Subcutaneous abdominal adipose tissue (tissue), 5 donors: ENCODE data around the gene SVOPL.

Source experiments
- H3K27ac ChIP-seq: one replicate; pipeline ENCODE4 v1.7.0; 2013; ENCODE audit warnings: low read depth, mild to moderate bottlenecking, inconsistent platforms, low read length, moderate library complexity
- H3K27me3 ChIP-seq, 5 donors: one replicate each; pipeline ENCODE4 v1.7.0; 2013; ENCODE audit warnings: low read length in 5 of 5, inconsistent platforms in 1 of 5; ENCODE audit not compliant: control insufficient read depth in 5 of 5, insufficient read depth in 4 of 5
- H3K36me3 ChIP-seq, 5 donors: one replicate each; pipeline ENCODE4 v1.7.0; 2013; ENCODE audit warnings: low read length in 5 of 5; ENCODE audit not compliant: control insufficient read depth in 5 of 5, insufficient read depth in 5 of 5
- H3K4me1 ChIP-seq, 5 donors: one replicate each; pipeline ENCODE4 v1.7.0; 2013; ENCODE audit warnings: low read length in 5 of 5, mild to moderate bottlenecking in 3 of 5, moderate library complexity in 1 of 5; ENCODE audit not compliant: control insufficient read depth in 5 of 5, insufficient read depth in 5 of 5
- H3K4me3 ChIP-seq, 5 donors: one replicate each; pipeline ENCODE4 v1.7.0; 2013; ENCODE audit warnings: low read length in 5 of 5, low read depth in 1 of 5
- H3K9ac ChIP-seq, 5 donors: one replicate each; pipeline ENCODE4 v1.7.0; 2013; ENCODE audit warnings: low read length in 5 of 5, mild to moderate bottlenecking in 4 of 5, moderate library complexity in 3 of 5
- H3K9me3 ChIP-seq, 5 donors: one replicate each; pipeline ENCODE4 v1.7.0; 2013; ENCODE audit warnings: low read length in 5 of 5; ENCODE audit not compliant: control insufficient read depth in 5 of 5
- donor health status: healthy.
- donor health status: healthy.
- donor health status: healthy.
- donor health status: healthy.
- donor health status: healthy.

Gene SVOPL

DNA sequence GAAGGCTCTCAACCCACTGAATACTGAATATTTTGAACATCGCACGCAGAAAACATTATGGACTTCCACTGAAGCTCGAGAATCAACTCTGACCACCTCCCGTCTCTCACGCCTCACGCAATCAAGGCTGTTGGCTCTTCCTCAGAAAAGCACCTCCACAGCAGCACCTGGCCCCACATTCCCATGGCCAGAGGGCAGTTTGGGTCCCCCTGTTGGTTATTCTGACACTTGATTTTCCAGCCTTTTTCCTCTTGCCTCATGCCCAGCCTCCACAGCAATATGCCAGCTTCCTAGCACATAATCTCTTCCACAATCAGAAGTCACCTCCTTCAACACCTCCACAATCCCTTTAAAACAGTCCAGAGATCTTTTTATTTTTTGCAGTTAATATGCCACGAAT lies 55.9 kb downstream of the SVOPL start:
- H3K27ac ChIP-seq, result no peak overlapping the region
- peaks cover 0 to 2% (median 0%) of the 10 kb centered on the region in 5 donors for H3K9me3 ChIP-seq
- no peak overlapping the region for H3K9ac ChIP-seq
- no peaks in the 10 kb centered on the region for H3K27me3 ChIP-seq
- H3K4me1 ChIP-seq, result peaks cover 0 to 2% (median 0%) of the 10 kb centered on the region in 5 donors
- H3K4me3 ChIP-seq, result no peak overlapping the region
- H3K36me3 ChIP-seq, result no peaks in the 10 kb centered on the region

GRCh38 chr7:138632826-138633602 lies 68.1 kb downstream of the SVOPL start:
- no peak overlapping the region for H3K4me3 ChIP-seq
- H3K4me1 ChIP-seq, result no peaks in the 10 kb centered on the region
- H3K9ac ChIP-seq, result no peak overlapping the region
- no peak overlapping the region for H3K27ac ChIP-seq
- H3K9me3 ChIP-seq, result no peaks in the 10 kb centered on the region
- H3K27me3 ChIP-seq, result peaks cover 0 to 3% (median 0%) of the 10 kb centered on the region in 5 donors
- no peaks in the 10 kb centered on the region for H3K36me3 ChIP-seq

- Histone ChIP-seq H3K9ac (no peak overlapping the region), H3K4me1 (no peaks in the 10 kb centered on the region), H3K9me3 (no peaks in the 10 kb centered on the region), H3K36me3 (no peaks in the 10 kb centered on the region), H3K27me3 (peaks cover 0 to 3% (median 0%) of the 10 kb centered on the region in 5 donors), H3K4me3 (no peak overlapping the region), H3K27ac (no peak overlapping the region)
These were observed 68.8 kb downstream of the SVOPL start for GRCh38 chr7:138632384-138632783.

GRCh38 chr7:138630059-138630610 lies 71.0 kb downstream of the SVOPL start:
- Histone ChIP-seq H3K36me3 (no peaks in the 10 kb centered on the region), H3K27me3 (peaks cover 0 to 3% (median 0%) of the 10 kb centered on the region in 5 donors), H3K9ac (no peak overlapping the region), H3K9me3 (no peaks in the 10 kb centered on the region), H3K4me1 (peaks cover 0 to 4% (median 0%) of the 10 kb centered on the region in 5 donors), H3K27ac (no peak overlapping the region), H3K4me3 (no peak overlapping the region)

DNA sequence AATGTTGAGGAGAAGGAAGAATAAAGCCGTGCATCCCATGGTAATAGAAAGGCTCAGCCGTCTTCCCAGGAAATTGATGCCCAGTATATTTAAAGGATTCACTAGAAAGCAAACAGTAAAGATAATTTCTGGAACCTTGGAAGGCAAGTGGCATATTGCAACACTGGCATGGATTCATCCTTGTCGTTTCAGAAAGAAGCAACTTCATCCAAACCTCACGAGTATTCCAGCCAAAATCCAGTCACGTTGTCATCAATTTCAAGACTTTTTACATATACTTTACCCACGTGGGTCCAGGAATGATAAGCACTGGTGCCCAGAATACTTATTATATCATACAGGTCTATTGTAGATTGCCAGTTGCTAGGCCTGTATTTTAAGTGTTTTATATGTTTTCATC lies 73.8 kb downstream of the SVOPL start:
- H3K4me1 ChIP-seq, result peaks cover 0 to 4% (median 0%) of the 10 kb centered on the region in 5 donors
- H3K9me3 ChIP-seq, result no peaks in the 10 kb centered on the region
- H3K27me3 ChIP-seq, result peaks cover 0 to 3% (median 0%) of the 10 kb centered on the region in 5 donors
- no peak overlapping the region for H3K27ac ChIP-seq
- H3K9ac ChIP-seq, result no peak overlapping the region
- H3K4me3 ChIP-seq, result no peak overlapping the region
- H3K36me3 ChIP-seq, result no peaks in the 10 kb centered on the region

DNA sequence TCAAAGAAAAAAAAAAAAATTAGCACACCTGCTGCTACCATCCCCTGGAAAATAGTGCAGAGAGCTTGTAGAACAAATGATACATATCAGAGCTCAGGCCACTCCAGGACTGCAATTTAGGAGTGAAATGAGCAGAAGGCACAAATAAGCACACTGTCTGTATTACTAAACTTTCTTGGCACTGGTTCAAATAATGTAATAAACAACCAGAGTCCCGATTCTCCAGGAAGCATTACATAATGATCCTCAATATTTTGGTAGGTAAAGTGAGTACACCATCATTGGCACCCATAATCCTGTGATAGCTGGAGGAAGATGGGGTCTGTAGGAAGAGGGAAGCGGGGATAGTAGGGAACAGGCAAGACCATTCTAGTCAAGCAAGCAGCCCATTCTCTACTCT lies 74.3 kb downstream of the SVOPL start:
- Histone ChIP-seq H3K9ac (no peak overlapping the region), H3K27ac (no peak overlapping the region), H3K27me3 (peaks cover 0 to 3% (median 0%) of the 10 kb centered on the region in 5 donors), H3K4me3 (no peak overlapping the region), H3K36me3 (no peaks in the 10 kb centered on the region), H3K4me1 (peaks cover 0 to 4% (median 0%) of the 10 kb centered on the region in 5 donors), H3K9me3 (no peaks in the 10 kb centered on the region)

GRCh38 chr7:138625849-138626230 lies 75.3 kb downstream of the SVOPL start:
- no peak overlapping the region for H3K9ac ChIP-seq
- no peak overlapping the region for H3K4me3 ChIP-seq
- H3K36me3 ChIP-seq, result no peaks in the 10 kb centered on the region
- peaks cover 0 to 4% (median 0%) of the 10 kb centered on the region in 5 donors for H3K4me1 ChIP-seq
- no peaks in the 10 kb centered on the region for H3K9me3 ChIP-seq
- H3K27me3 ChIP-seq, result peaks cover 0 to 3% (median 0%) of the 10 kb centered on the region in 5 donors
- no peak overlapping the region for H3K27ac ChIP-seq

DNA sequence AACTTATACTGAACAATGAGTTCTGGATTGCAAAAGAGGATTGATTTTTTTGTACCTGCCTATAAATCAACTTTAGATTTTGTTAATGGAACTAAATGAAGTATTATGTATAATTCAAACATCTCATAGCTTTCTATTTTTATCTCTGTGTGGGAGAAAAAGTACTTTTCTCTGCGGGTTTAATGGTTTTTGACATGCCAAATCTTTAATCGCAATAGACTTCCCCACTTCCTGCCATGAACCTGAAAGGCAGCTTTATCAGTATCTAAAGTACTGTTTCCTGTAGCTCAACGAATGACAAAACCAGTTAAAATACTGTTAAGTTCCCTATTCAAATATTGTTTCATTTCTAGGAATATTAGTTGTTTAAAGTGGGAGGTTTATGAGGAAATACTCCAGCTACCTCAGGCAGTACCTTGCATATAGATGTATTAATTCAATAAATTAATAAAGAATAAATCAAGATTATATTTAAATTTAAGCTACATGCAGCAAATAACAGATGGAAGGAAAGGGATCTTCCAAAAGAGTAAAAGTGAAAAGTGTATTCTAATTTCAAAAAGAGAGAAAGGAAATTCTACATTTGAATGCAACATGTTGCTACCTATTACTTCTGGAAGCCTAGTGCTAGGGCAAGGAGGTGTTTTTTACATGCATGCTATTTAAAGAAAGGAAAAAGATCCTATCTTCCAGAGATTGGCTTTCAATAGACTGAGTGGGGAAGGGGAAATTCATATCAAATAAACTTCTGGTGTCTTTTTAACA lies 75.9 kb downstream of the SVOPL start:
- Histone ChIP-seq H3K27me3 (peaks cover 0 to 2% (median 0%) of the 10 kb centered on the region in 5 donors), H3K9ac (no peak overlapping the region), H3K4me3 (no peak overlapping the region), H3K27ac (no peak overlapping the region), H3K9me3 (no peaks in the 10 kb centered on the region), H3K36me3 (no peaks in the 10 kb centered on the region), H3K4me1 (peaks cover 0 to 4% (median 0%) of the 10 kb centered on the region in 5 donors)

GRCh38 chr7:138622841-138623240 lies 78.3 kb downstream of the SVOPL start:
- Histone ChIP-seq H3K36me3 (no peaks in the 10 kb centered on the region), H3K27ac (no peak overlapping the region), H3K9ac (no peak overlapping the region), H3K4me1 (peaks cover 0 to 4% (median 0%) of the 10 kb centered on the region in 5 donors), H3K9me3 (no peaks in the 10 kb centered on the region), H3K4me3 (no peak overlapping the region), H3K27me3 (no peaks in the 10 kb centered on the region)

DNA sequence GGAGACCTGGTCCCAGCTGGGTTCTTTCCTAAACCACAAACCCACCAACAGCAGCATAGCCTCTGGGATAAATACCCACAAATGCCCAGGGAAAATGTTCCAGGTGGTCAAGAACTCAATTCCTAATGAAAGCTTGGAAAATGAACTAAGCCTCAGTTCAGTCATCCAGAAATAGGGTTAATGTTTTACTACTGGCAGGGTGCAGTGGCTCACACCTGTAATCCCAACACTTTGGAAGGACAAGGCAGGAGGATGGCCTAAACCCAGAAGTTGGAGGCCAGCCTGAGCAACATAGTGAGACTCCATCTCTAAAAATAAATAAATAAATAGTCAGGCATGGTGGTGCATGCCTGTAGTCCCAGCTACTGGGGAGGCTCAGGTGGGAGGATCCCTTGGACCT lies 82.2 kb downstream of the SVOPL start:
- no peak overlapping the region for H3K27ac ChIP-seq
- no peak overlapping the region for H3K9ac ChIP-seq
- no peaks in the 10 kb centered on the region for H3K36me3 ChIP-seq
- no peaks in the 10 kb centered on the region for H3K27me3 ChIP-seq
- H3K9me3 ChIP-seq, result no peaks in the 10 kb centered on the region
- H3K4me3 ChIP-seq, result no peak overlapping the region
- H3K4me1 ChIP-seq, result no peaks in the 10 kb centered on the region
